SK-MEL-5 (cell line): ENCODE results near the gene GALNT13. TPM values are rescaled to one million over a fixed set of nuclear protein-coding genes. Genes with fewer than 3 reads are reported as not detected.

Experiments
- DNase-seq: peaks from one replicate; pipeline ENCODE4 v3.0.0-alpha.2; 2016; ENCODE audit warnings: low read depth, low spot score
- in situ Hi-C: cut with HindIII; loops from 2 replicates; pipeline ENCODE4 v1.10.0; 2016; ENCODE audit warnings: low sequenced_read_pairs, high pct_unique_total_duplicates, low pct_unique_long_range_greater_than_20kb
- total RNA-seq: library from RNA; depleted of rRNA; stranded (reverse); fragments of >200 nt; shearing (Covaris generic); gene quantifications from 2 replicates; pipeline ENCODE4 v1.2.3, GENCODE V29; 2014

GALNT13 gene
- total RNA-seq, 1 experiment from 2014 or later, result not detected

DNA sequence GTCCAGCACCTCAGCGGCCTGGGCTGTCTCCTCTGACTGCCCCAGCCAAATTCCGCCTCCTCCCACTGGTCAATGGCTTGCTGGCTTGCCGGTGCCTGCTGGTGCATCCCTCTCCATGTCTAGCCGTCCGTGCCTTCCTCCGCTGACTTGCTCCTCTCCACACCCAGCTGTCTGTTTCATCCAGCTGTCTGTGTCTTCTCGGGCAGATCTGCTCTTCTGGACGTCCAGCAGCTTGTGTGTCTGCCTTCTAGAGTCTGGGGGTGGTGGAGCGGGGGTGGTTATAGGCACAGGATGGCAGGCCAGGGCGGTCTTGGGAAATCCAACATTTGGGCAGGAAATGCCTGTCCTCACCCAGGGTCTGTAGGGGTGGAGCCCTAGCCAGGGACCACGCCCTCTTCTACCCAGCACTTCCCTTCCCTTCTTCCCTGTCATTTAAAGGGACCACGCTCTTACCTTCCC is 369.2 kb downstream of the GALNT13 start:
- DNase-seq, result peak; percentile 21
- in situ Hi-C loops, result no loop called here

DNA sequence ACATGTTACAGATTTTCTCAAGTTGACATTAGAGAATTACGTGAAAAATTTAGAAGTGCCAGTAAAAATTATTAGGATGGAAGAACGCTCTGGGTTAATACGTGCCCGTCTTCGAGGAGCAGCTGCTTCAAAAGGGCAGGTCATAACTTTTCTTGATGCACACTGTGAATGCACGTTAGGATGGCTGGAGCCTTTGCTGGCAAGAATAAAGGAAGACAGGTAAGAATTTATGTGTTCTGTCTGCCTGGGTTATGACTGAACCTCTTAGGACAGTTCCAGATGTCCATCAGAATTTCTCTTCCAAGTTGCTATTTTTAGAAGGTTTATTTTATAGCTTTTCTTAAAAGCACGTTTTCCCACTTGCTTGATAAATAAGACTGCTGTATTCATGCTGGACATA is 371.0 kb downstream of the GALNT13 start:
- no peak for DNase-seq
- in situ Hi-C loops, result no loop called here

DNA sequence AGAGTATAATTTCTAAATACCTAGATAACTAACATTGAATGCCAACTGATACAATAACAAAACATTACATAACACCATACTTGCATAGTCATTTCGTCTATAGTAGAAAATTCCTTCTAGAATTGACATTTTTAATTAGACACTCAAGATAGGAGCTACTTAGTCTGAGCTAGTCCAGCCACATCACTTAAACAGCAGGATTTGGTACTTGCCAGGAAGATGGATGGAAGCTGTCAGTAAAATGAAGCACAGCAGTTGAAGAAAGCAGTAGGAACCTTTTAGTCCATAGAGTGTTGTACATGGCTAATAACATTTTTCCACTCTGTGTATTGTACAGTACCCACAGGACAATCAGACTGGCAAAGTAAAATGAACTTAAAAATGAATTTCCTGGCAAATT is 372.0 kb downstream of the GALNT13 start:
- no peak for DNase-seq
- in situ Hi-C loops, result no loop called here

DNA sequence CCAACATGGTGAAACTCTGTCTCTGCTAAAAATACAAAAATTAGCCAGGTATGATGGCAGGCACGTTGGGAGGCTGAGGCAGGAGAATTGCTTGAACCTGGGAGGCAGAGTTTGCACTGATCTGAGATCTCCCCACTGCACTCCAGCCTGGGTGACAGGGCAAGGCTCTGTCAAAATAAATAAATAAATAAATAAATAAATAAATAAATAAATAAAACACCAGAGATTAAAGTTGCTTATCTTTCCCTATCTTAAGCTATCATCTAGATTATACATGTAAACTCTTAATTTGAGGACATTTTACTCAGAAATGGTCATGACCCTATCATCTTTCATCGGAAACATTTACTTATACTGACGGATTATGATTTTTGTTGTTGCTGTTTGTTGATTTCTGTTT is 373.2 kb downstream of the GALNT13 start:
- in situ Hi-C loops, result no loop called here
- DNase-seq, result no peak

DNA sequence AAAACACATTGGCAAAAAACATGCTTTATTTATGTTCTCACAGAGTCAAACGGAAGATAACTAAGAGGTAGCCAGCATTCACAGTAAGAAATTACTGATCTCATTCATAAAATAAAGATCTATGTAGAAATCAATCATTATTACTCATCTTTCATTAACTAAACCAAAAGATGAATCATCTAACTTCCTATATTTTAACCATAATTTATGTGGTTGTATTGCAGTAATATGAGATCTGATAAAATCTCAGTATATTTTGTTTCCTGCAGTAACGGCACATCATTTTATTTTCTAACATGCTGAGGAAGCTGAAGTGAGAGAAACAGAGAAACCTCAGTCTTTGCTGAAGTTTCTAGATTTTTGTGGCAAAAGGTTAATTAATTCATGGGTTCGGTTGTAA is 375.8 kb downstream of the GALNT13 start:
- DNase-seq, result no peak
- in situ Hi-C loops, result no loop called here

DNA sequence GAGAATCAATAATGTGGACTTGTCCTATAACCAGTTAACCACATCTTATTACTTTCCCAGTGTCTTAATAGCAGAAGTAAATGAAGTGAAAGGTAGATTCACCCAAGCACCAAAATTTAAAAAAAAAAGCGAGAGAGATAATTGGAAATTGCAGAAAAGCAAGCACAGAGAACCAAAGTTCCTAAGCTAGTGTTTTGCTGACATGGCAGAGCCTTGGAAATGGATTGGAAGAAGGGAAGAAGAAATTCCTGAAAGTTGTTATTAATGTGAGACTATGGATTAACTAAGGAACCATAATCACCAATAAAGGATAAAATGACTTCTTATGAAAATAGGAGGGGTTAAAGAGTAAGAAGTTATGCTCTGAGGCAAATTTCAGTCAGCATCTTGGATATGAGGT is 384.4 kb downstream of the GALNT13 start:
- in situ Hi-C loops, result no loop called here
- no peak for DNase-seq

DNA sequence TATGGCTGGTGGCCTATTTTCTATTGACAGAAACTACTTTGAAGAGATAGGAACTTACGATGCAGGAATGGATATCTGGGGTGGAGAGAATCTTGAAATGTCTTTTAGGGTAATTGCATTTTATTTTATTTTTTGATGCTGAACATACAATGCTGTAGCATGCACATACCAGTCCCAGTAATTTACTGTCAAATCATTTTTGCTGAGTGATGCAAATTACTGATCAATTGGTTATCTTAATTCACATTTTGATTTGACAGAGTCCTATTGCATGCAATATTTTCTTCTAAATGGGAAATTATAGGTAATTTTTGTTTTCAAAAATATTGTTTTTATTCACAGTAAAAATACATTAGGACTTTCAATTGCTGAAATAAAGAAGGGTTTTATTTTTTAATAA is 387.3 kb downstream of the GALNT13 start:
- in situ Hi-C loops, result no loop called here

DNA sequence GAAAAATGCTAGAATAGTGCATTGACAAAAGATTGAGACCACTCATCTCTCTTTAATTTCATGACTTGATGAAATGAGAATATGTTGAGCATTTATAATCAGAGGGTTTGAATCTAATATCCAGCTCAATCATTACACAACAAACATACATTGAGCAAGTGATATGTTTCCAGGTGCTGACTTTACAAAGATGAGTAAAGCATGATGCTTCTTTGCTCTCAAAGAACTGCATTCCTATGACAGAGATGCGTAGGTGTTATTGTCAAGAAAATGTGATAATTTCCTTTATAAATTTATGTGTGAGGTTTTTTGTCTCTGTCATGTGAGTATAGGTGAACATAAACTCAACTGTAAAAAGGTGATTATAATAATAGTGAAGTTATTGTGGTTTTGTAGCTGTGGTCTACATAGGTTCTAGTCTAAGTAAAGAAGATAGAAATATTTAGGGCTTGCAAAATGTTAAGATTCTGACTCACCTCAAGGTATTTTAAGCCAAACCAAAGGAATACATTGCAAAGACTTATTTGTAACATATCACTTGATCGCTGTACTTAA is 389.8 kb downstream of the GALNT13 start:
- DNase-seq, result no peak
- in situ Hi-C loops, result no loop called here

More for the DNA sequence above, 387.3 kb downstream of the GALNT13 start:
- DNase-seq, result no peak

DNA sequence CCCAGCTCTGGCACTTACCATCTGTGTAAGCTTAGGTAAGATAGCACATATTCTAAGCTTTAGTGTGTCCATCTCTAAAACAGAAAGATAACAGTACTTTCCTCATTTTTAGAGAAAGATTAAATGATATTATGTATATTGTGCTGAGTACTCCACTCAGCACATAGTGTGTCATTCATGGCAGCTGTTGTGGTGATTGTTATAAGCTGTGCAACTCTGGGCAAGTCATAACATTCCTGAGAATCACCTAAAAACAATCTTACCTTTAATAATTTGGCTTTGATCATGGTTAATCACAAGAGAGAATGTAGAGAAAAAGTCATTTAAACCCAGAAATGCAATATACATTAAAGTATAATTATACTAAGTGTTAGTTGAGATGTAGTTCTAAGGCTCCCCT is 391.5 kb downstream of the GALNT13 start:
- no peak for DNase-seq
- in situ Hi-C loops, result no loop called here

DNA sequence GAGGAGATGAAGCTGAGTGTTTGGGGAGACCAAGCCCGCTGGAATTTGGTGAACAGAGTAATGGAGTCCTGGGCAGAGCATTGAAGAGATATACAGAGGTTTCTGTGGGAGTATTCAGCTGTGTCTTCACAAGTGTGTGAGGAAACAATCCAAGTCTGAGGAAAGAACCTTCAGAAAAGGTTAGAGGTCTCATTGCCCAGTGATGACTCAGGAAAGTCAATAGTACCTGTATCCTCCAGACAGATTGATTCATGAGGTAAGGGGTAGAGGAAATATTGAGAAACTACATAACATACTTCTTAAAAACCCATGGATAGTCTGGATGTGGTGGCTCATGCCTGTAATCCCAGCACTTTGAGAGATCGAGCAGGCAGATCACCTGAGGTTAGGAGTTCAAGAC is 392.3 kb downstream of the GALNT13 start:
- in situ Hi-C loops, result no loop called here
- DNase-seq, result no peak

DNA sequence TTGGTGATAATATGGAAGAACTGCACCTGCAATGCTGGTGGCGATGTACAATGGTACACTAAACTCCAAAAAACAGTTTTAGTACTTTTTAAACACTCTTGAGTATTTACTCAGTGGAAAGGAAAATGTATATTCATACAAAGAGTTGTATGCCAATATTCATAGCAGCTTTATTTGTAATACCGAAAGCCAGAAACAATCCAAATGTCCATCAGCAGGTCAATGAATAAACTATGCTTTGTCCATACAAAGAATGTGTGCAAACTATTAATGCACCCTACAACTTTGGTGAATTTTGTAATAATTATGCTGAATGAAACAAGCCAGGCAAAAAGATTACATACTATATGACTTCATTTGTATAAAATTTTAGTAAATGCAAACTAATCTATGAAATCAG is 396.3 kb downstream of the GALNT13 start:
- in situ Hi-C loops, result no loop called here

DNA sequence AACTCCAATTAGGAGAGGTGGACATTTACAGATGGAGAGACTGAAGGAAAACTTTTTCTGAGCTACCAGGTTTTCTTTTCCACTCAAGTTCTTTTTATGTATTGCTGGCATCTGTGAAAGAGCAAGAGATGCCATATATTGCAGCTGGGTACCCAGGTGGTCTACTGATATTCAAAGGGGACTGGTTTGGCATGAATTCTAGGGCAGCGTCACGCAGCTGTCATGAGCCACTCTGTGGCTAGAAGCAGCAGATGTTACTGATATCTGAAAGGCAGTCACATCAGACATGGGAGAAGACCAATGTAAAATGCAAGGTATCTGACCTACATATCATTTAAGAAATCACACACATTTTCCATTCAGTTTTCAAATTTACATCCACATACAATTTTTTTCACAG is 408.8 kb downstream of the GALNT13 start:
- in situ Hi-C loops, result no loop called here
- DNase-seq, result no peak

More for the DNA sequence above, 396.3 kb downstream of the GALNT13 start:
- DNase-seq, result no peak

DNA sequence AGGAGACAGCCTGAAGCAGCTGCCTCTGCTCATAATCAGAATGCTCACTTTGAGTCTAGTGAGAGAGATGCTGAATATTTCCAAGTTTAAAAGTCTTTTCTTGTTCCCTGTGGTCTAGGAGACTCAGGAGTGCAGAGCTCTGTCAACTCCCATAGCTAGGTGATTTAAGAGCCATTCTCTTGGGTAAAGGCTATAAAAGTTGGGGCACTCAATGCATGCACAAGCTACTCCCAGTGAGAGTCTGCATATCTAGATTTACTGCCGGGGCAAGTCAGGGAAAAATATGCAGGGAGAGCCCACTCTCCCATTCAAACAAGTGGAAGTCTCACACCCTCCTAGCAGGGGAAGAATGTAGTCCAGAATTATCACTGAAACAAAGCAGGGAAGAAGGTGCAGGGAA is 418.1 kb downstream of the GALNT13 start:
- DNase-seq, result no peak

DNA sequence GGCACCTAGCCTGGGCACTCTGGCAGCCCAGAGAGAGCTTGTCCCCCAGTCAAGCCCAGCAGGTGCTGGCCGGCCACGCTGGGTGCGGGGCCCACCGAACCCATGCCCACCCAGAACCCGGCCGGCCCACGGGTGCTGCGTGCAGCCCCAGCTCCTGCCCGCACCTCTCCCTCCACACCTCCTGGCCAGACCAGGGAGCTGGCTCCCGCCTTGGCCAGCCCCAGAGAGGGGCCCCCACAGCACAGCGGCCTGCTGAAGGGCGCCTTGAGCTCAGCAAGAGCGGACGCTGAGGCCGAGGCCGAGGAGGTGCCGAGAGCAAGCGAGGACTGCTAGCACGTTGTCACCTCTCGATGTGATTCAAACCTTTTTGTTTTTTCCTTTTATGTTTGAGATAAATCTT is 419.8 kb downstream of the GALNT13 start:
- in situ Hi-C loops, result no loop called here
- DNase-seq, result no peak

More for the DNA sequence above, 418.1 kb downstream of the GALNT13 start:
- in situ Hi-C loops, result no loop called here

DNA sequence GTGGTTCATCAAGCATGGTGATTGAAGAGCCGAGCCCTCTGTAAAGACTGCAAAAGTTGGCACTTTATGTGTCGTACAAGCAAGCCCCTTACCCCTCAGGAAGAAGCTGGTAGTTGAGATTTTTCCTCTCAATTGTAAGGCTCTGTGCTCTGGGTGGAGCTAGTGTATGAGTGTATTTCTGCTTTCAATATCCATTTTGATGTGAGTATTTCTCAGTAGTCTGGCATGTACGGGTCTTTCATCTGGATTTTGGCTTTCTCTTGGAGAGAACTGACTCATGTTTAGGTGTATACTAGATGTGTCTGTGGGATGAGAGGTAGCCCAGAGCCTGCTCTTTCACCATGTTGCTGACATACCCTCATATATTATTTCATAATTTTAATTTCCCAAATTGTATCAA is 420.2 kb downstream of the GALNT13 start:
- in situ Hi-C loops, result no loop called here
- DNase-seq, result no peak

DNA sequence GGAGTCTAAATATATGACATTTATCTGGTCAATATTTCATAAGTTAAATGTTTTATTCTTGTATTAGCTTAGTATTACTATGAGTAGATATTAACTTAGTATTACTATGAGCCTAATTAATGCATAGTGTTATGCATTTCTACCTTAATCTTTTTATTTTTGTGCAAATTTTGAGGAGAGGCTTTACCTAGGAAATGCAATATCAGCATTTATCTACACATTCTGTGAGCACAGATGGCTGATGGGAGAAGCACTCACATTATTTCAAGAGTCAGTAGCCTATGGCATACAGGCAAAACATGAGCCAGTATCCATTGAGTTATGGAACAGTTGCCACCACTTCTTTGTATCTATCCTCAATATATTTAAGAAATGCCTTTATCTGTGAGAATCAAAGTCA is 422.1 kb downstream of the GALNT13 start:
- DNase-seq, result no peak
- in situ Hi-C loops, result no loop called here

DNA sequence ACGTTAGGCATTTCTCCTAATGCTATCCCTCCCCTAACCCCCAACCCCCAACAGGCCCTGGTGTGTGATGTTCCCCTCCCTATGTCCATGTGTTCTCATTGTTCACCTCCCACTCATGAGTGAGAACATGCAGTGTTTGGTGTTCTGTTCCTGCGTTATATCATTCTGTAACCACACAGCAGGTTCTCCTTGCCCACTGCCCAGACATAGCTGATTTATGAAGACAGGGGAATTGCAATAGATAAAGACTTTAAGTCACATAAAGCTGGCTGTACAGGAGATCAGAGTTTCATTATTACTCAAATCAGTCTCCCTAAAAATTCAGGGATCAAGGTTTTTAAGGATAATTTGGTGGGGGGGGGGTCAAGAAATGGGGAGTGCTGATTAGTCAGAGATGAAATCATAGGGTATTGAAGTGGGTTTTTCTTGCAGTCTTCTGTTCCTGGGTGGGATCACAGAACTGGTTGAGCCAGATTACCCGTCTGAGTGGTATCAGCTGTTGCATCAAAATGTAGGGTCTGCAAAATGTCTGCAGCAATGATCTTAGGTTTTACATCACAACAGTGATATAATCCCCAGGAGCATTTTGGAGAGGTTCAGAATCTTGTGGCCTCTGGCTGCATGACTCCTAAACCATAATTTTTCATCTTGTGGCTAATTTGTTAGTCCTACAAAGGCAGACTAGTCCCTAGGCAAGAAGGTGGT is 434.7 kb downstream of the GALNT13 start:
- no peak for DNase-seq
- in situ Hi-C loops, result no loop called here

DNA sequence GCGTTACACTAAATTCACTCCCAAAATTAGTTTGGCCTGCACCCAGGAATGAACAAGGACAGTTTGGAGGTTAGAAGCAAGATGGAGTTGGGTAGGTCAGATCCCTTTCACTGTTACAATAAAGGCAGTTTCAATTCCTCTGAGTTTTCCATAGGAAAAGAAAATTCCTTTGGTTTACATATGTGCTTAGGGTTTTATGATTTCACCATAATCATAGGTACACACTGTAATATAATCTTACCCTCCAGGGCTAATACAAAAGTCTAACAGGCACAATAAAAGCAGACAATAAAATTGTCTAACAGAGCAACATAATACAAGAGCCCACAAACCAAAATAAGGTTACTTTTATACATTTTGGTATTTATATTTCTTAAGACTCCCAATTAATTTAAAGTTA is 435.3 kb downstream of the GALNT13 start:
- in situ Hi-C loops, result no loop called here
- DNase-seq, result no peak

DNA sequence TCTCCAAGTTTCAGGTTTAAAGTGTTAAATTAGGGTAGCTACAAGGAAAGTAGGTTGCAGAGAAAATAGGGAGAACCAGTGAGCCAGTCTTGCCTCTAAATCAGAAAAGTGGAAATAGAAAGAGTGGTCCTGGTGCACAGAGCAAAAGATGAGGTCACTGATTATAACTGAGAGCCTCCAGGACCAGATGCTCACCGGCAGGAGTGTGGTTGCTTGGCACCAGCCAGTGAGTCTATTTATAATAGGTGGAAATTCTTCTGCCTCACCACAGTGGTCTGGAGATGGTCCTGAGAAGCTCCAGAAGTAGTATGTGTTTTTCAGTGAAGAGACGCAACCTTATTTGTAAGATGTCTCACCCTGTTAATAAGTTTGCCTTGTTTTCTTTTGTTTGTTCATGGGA is 452.9 kb downstream of the GALNT13 start:
- in situ Hi-C loops, result no loop called here
- no peak for DNase-seq
